Measurements from ENCODE around the gene DENND6B.
"Not testable (repeated sequence)": the region's sequence is repeated elsewhere in the genome, so short reads cannot be mapped to it uniquely, and the experiment has no call there.

Gene DENND6B

DNA sequence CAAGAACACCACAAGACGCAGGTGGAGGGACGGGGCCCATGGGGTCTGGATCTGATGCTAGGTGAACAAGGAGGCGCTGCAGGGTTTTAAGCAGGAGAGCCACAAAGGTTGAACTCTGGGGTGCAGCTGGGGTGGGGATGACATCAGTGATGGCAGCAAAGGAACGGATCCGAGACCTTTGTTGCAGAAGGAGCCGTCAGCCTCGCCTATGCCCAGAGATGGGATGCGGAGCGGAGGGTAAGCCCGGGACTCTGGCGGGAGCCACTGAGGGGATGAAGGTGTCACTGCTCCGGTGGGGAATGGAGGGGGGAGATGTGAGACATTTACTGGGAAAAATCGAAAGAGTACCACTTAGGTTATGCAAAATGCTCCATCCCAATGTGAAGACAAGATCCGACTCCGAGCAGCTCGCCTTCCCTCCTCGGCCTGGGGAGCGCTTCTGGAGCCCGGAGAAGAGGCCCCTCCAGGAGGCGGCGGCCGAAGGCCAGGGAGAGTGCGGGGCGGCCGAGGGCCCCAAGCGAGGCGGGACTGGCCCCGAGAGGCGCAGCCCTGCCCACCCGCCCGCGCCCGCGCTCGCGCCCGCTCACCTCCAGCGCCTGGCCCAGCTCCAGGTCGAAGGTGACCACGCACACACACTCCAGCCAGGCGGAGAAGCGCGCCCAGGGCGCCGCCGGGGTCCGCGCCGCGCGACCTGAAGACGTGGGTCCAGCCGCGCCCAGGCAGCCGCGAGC, 422 bp downstream of the DENND6B start:
- peak overlapping the region; percentile 57; the same call in 1 of the 2 replicates for H3K9ac ChIP-seq (ENCODE audit: low read length)
- peak overlapping the region; percentile 65 for H3K4me2 ChIP-seq (ENCODE audit: low read length)
- no peaks in the 10 kb centered on the region for H4K20me1 ChIP-seq (ENCODE audit: insufficient read depth, low read length)
- no peak overlapping the region for H2AFZ ChIP-seq (ENCODE audit: low read length)
- TF ChIP-seq EZH2 (IDR thresholded peaks at IDR 0.05; ENCODE audit: borderline replicate concordance, low read length) (no peak), CTCF (IDR thresholded peaks at IDR 0.05; ENCODE audit: low read length) (no peak; the same call in 1 of the 2 replicates)
- no peaks in the 10 kb centered on the region for H3K36me3 ChIP-seq (ENCODE audit: insufficient read depth, low read length)
- H3K9me2 ChIP-seq (ENCODE audit: low read depth, low read length): no peaks in the 10 kb centered on the region
- no peaks in the 10 kb centered on the region for H3K9me3 ChIP-seq (ENCODE audit: low read length)
- no peaks in the 10 kb centered on the region for H3F3A ChIP-seq (ENCODE audit: insufficient read depth, low read length)
- no peak overlapping the region for H3K27ac ChIP-seq (ENCODE audit: low read depth, low read length, poor library complexity, severe bottlenecking)
- H3K27me3 ChIP-seq (ENCODE audit: insufficient read depth, low read length): no peaks in the 10 kb centered on the region
- no peaks in the 10 kb centered on the region for H3K79me2 ChIP-seq (ENCODE audit: insufficient read depth, low read length)
- peaks cover 30% of the 10 kb centered on the region for H3K4me1 ChIP-seq (ENCODE audit: insufficient read depth, low read length, severe bottlenecking)
- peak overlapping the region; percentile 65 for H3K4me3 ChIP-seq (ENCODE audit: low read depth, low read length, poor library complexity, severe bottlenecking)

- H3K4me3 ChIP-seq (ENCODE audit: low read depth, low read length, poor library complexity, severe bottlenecking): no peak overlapping the region
- TF ChIP-seq CTCF (IDR thresholded peaks at IDR 0.05; ENCODE audit: low read length) (no peak), EZH2 (IDR thresholded peaks at IDR 0.05; ENCODE audit: borderline replicate concordance, low read length) (no peak)
- no peaks in the 10 kb centered on the region for H3F3A ChIP-seq (ENCODE audit: insufficient read depth, low read length)
- H3K4me1 ChIP-seq (ENCODE audit: insufficient read depth, low read length, severe bottlenecking): peaks cover 22% of the 10 kb centered on the region
- no peaks in the 10 kb centered on the region for H3K9me2 ChIP-seq (ENCODE audit: low read depth, low read length)
- no peak overlapping the region for H3K9ac ChIP-seq (ENCODE audit: low read length)
- no peak overlapping the region for H3K27ac ChIP-seq (ENCODE audit: low read depth, low read length, poor library complexity, severe bottlenecking)
- H2AFZ ChIP-seq (ENCODE audit: low read length): no peak overlapping the region
- H4K20me1 ChIP-seq (ENCODE audit: insufficient read depth, low read length): no peaks in the 10 kb centered on the region
- H3K9me3 ChIP-seq (ENCODE audit: low read length): no peaks in the 10 kb centered on the region
- H3K27me3 ChIP-seq (ENCODE audit: insufficient read depth, low read length): no peaks in the 10 kb centered on the region
- no peaks in the 10 kb centered on the region for H3K79me2 ChIP-seq (ENCODE audit: insufficient read depth, low read length)
- H3K4me2 ChIP-seq (ENCODE audit: low read length): no peak overlapping the region; the same call in 1 of the 2 replicates
- no peaks in the 10 kb centered on the region for H3K36me3 ChIP-seq (ENCODE audit: insufficient read depth, low read length)
These were observed 1.2 kb downstream of the DENND6B start for GRCh38 chr22:50325444-50326224.

DNA sequence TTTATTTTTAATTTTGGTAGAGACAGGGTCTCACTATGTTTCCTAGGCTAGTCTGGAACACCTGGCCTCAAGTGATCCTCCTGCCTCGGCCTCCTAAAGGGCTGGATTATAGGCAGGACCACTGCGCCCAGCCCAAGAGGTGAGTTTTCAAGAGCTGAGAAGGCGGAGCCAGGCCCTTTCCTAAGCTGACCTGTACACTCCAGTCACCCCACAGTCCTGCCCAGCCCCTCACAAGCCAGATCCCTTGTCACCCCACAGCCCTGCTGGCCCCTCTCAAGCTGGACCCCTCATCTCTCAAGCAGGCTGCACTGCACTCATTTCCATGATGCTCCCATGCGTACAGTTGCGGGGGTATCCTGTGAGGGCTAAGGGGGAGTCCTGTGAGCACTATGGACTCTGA, 2.9 kb downstream of the DENND6B start:
- Histone ChIP-seq H3K79me2 (ENCODE audit: insufficient read depth, low read length) (no peaks in the 10 kb centered on the region), H3K9me3 (ENCODE audit: low read length) (no peaks in the 10 kb centered on the region), H3K27me3 (ENCODE audit: insufficient read depth, low read length) (0 out of 2 replicates have a peak, but pooled peaks cover 3% of the 10 kb centered on the region), H4K20me1 (ENCODE audit: insufficient read depth, low read length) (no peaks in the 10 kb centered on the region), H2AFZ (ENCODE audit: low read length) (no peak overlapping the region), H3K27ac (ENCODE audit: low read depth, low read length, poor library complexity, severe bottlenecking) (no peak overlapping the region), H3K9ac (ENCODE audit: low read length) (no peak overlapping the region), H3K36me3 (ENCODE audit: insufficient read depth, low read length) (no peaks in the 10 kb centered on the region), H3K4me1 (ENCODE audit: insufficient read depth, low read length, severe bottlenecking) (peaks cover 14% of the 10 kb centered on the region), H3K4me3 (ENCODE audit: low read depth, low read length, poor library complexity, severe bottlenecking) (no peak overlapping the region), H3F3A (ENCODE audit: insufficient read depth, low read length) (no peaks in the 10 kb centered on the region), H3K4me2 (ENCODE audit: low read length) (no peak overlapping the region), H3K9me2 (ENCODE audit: low read depth, low read length) (no peaks in the 10 kb centered on the region)
- no peak for TF ChIP-seq CTCF (IDR thresholded peaks at IDR 0.05; ENCODE audit: low read length)
- no peak for TF ChIP-seq EZH2 (IDR thresholded peaks at IDR 0.05; ENCODE audit: borderline replicate concordance, low read length)

- not testable (repeated sequence) for H3F3A ChIP-seq (ENCODE audit: insufficient read depth, low read length); H3K9ac ChIP-seq (ENCODE audit: low read length); H3K9me3 ChIP-seq (ENCODE audit: low read length); H3K27ac ChIP-seq (ENCODE audit: low read depth, low read length, poor library complexity, severe bottlenecking); H3K4me3 ChIP-seq (ENCODE audit: low read depth, low read length, poor library complexity, severe bottlenecking); H4K20me1 ChIP-seq (ENCODE audit: insufficient read depth, low read length); H3K27me3 ChIP-seq (ENCODE audit: insufficient read depth, low read length); H2AFZ ChIP-seq (ENCODE audit: low read length); H3K36me3 ChIP-seq (ENCODE audit: insufficient read depth, low read length); H3K4me2 ChIP-seq (ENCODE audit: low read length); H3K79me2 ChIP-seq (ENCODE audit: insufficient read depth, low read length); H3K9me2 ChIP-seq (ENCODE audit: low read depth, low read length)
- H3K4me1 ChIP-seq (ENCODE audit: insufficient read depth, low read length, severe bottlenecking): peaks cover 10% of the 10 kb centered on the region
These were observed 4.3 kb downstream of the DENND6B start for GRCh38 chr22:50322382-50323104.
